DOHH2 (cell line): Measurements from ENCODE around the gene CNBP.

Source experiments
- CTCF ChIP-seq: fragments of 200-600 bp; sonication (generic); IDR thresholded peaks from one replicate; pipeline ENCODE4 v1.5.1; 2014; ENCODE audit warnings: antibody characterized with exemption, mild to moderate bottlenecking, low read depth, low read length; ENCODE audit not compliant: poor library complexity, severe bottlenecking
- EZH2phosphoT487 ChIP-seq: fragments of 200-600 bp; sonication (generic); IDR thresholded peaks from 2 replicates; pipeline ENCODE4 v1.6.1; 2017; ENCODE audit warnings: borderline replicate concordance, mild to moderate bottlenecking, antibody characterized with exemption, low read length, moderate library complexity, mixed read lengths

- TF ChIP-seq CTCF = no peak
- no peak for TF ChIP-seq EZH2phosphoT487
Observed at GRCh38 chr3:129166579-129167332, 16.9 kb downstream of the CNBP start.
